Measurements from ENCODE around the gene RELN. TPM values are rescaled to one million over a fixed set of nuclear protein-coding genes. Genes with fewer than 3 reads are reported as not detected.

Gene RELN
- total RNA-seq, 1 experiment from 2014 or later = 0.20 TPM

- Histone ChIP-seq H3K4me3 (replicated peaks in 1 of 2; ENCODE audit: low read depth in 1 of 2, low read length in 2 of 2) (no peak overlapping the region), H3K9ac (ENCODE audit: low read length) (no peak overlapping the region), H3K4me2 (ENCODE audit: low read length) (no peak overlapping the region), H4K20me1 (ENCODE audit: insufficient read depth) (no peaks in the 10 kb centered on the region), H3K27me3 (ENCODE audit: insufficient read depth, low read length) (peaks cover 31% of the 10 kb centered on the region), H3K27ac (ENCODE audit: low read depth, low read length) (no peak overlapping the region), H3K4me1 (ENCODE audit: control insufficient read depth in 1 of 2, insufficient read depth in 2 of 2, low read length in 2 of 2) (no peaks in the 10 kb centered on the region), H3K79me2 (ENCODE audit: insufficient read depth, low read length) (no peaks in the 10 kb centered on the region), H2AFZ (ENCODE audit: low read depth, low read length, poor library complexity, severe bottlenecking) (no peak overlapping the region), H3K9me3 (ENCODE audit: control insufficient read depth in 1 of 2, insufficient read depth in 1 of 2, low read depth in 1 of 2, low read length in 2 of 2) (no peaks in the 10 kb centered on the region), H3K36me3 (ENCODE audit: control insufficient read depth in 1 of 2, insufficient read depth in 2 of 2, low read length in 2 of 2) (no peaks in the 10 kb centered on the region), H3K9me2 (ENCODE audit: insufficient read depth) (no peaks in the 10 kb centered on the region)
- BruUV-seq (replicated peaks) = no TSS peak
- POLR2A ChIA-PET = no interaction called here
- intact Hi-C loops (cut with micrococcal nuclease) = no loop called here
- ATAC-seq = no peak
- RAD21 ChIA-PET (ENCODE audit: low non-redundant PET in 1 of 2, low total read pairs in 2 of 2, uncharacterized antibody in 2 of 2, unreplicated experiment in 2 of 2) = no interaction called here
- CTCF ChIA-PET = no interaction called here
- DNase-seq (ENCODE audit: low read depth, low spot score) = no peak
- TF ChIP-seq SP1 (IDR thresholded peaks at IDR 0.05; ENCODE audit: low read depth) = no peak
- no peak for TF ChIP-seq MAX (IDR thresholded peaks at IDR 0.05)
- TF ChIP-seq EZH2phosphoT487 (IDR thresholded peaks at IDR 0.05; ENCODE audit: borderline replicate concordance) = no peak
- TF ChIP-seq RAD21 (IDR thresholded peaks at IDR 0.05; ENCODE audit: low read depth) = no peak
- no peak for TF ChIP-seq ATF3 (IDR thresholded peaks at IDR 0.05)
- no peak for TF ChIP-seq CTCF (IDR thresholded peaks at IDR 0.05 in 2 of 3, conservative IDR thresholded peaks at IDR 0.05 in 1 of 3; ENCODE audit: borderline replicate concordance in 1 of 3, insufficient read depth in 1 of 3, low read depth in 2 of 3, low read length in 2 of 3)
- TF ChIP-seq ZFX (IDR thresholded peaks at IDR 0.05) = no peak
- TF ChIP-seq SIN3A (IDR thresholded peaks at IDR 0.05; ENCODE audit: low read depth) = no peak
- no peak for TF ChIP-seq CBX3 (IDR thresholded peaks at IDR 0.05; ENCODE audit: low read depth)
- TF ChIP-seq ELF1 (IDR thresholded peaks at IDR 0.05; ENCODE audit: borderline replicate concordance, low read depth) = no peak
- TF ChIP-seq REST (IDR thresholded peaks at IDR 0.05; ENCODE audit: low read depth) = no peak
- no peak for TF ChIP-seq POLR2AphosphoS5 (IDR thresholded peaks at IDR 0.05; ENCODE audit: low read depth, low read length)
- no peak for TF ChIP-seq CEBPB (IDR thresholded peaks at IDR 0.05; ENCODE audit: low read depth)
- no peak for TF ChIP-seq ZBTB33 (IDR thresholded peaks at IDR 0.05; ENCODE audit: extremely low read depth, insufficient replicate concordance, low read length)
- TF ChIP-seq EZH2 (IDR thresholded peaks at IDR 0.05) = no peak
- no peak for TF ChIP-seq ZNF274 (IDR thresholded peaks at IDR 0.05; ENCODE audit: low read depth, low read length)
- no peak for TF ChIP-seq YY1 (IDR thresholded peaks at IDR 0.05; ENCODE audit: extremely low read depth, insufficient replicate concordance, low read depth, low read length)
- no peak for TF ChIP-seq JUND (IDR thresholded peaks at IDR 0.05)
- TF ChIP-seq FOSL1 (IDR thresholded peaks at IDR 0.05; ENCODE audit: low read depth) = no peak
These were observed 383.8 kb downstream of the RELN start for GRCh38 chr7:103605640-103606039.

Data from HCT116 (cell line).